ENCODE data around the gene KRT81. TPM values are rescaled to one million over a fixed set of nuclear protein-coding genes. Genes with fewer than 3 reads are reported as not detected.
"Not testable (repeated sequence)": the region's sequence is repeated elsewhere in the genome, so short reads cannot be mapped to it uniquely, and the experiment has no call there.

The KRT81 gene
- total and polyA plus RNA-seq, 2 experiments from 2014 or later: 0.11 to 0.34 TPM

DNA sequence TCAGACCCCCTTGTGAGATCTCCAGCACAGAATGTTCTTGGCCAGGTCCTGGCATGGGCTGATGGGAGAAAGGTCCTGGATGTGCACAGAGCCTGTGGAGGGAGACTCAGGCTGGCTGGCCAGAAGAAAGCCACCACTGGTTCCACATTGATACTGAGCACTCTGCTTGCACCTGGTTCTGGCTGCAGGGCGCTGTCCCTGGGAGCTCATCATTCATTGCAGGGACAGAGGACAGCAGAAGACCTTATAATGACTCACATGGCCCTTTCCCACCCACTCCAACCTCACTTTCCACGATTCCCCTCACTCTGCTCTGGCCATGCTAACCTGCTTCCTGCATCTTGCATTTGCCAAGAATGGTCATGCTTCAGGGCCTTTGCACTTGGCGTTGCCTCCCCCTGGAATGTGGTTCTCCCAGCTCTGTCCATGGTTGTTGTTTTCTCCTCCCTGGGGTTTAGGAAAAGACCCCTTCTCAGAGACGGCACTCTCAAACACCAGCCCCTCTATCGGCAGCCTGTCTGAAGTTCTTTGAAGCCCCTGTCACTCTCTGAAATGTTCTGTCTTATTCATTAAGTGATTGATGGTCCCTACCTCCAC lies 48.0 kb downstream of the KRT81 start:
- H3K9ac ChIP-seq: peak overlapping the region; percentile 40; the same call in 1 of the 2 replicates
- H3K4me3 ChIP-seq: no peak overlapping the region
- no peak for TF ChIP-seq EZH2phosphoT487 (IDR thresholded peaks at IDR 0.05; ENCODE audit: insufficient read depth, low read depth)
- TF ChIP-seq EZH2 (IDR thresholded peaks at IDR 0.05; ENCODE audit: insufficient read depth, poor library complexity, severe bottlenecking): no peak
- H3K4me2 ChIP-seq (ENCODE audit: unreplicated experiment): peak overlapping the region; percentile 43
- no peaks in the 10 kb centered on the region for H4K20me1 ChIP-seq (ENCODE audit: insufficient read depth)
- peak; percentile 27 for DNase-seq
- 62 to 66% methylated on average over 5 of the region's 5 CpGs for WGBS, 2 experiments (ENCODE audit: low coverage in 1 of 2, low lambda C conversion rate in 2 of 2, missing lambda C conversion rate in 2 of 2)
- no peaks in the 10 kb centered on the region for H3K36me3 ChIP-seq (ENCODE audit: low read depth)
- H3K27me3 ChIP-seq (replicated peaks; ENCODE audit: insufficient read depth): no peaks in the 10 kb centered on the region
- H2AFZ ChIP-seq: no peak overlapping the region
- peaks cover 20% of the 10 kb centered on the region for H3K4me1 ChIP-seq (ENCODE audit: insufficient read depth)
- peak overlapping the region; percentile 72 for H3K27ac ChIP-seq
- H3K79me2 ChIP-seq (ENCODE audit: insufficient read depth): no peaks in the 10 kb centered on the region
- in situ Hi-C loops (cut with MboI): no loop called here
- H3K9me3 ChIP-seq (ENCODE audit: low read depth): no peaks in the 10 kb centered on the region
- H3F3A ChIP-seq (ENCODE audit: insufficient read depth): no peaks in the 10 kb centered on the region
- H3K9me2 ChIP-seq (ENCODE audit: insufficient read depth): no peaks in the 10 kb centered on the region

DNA sequence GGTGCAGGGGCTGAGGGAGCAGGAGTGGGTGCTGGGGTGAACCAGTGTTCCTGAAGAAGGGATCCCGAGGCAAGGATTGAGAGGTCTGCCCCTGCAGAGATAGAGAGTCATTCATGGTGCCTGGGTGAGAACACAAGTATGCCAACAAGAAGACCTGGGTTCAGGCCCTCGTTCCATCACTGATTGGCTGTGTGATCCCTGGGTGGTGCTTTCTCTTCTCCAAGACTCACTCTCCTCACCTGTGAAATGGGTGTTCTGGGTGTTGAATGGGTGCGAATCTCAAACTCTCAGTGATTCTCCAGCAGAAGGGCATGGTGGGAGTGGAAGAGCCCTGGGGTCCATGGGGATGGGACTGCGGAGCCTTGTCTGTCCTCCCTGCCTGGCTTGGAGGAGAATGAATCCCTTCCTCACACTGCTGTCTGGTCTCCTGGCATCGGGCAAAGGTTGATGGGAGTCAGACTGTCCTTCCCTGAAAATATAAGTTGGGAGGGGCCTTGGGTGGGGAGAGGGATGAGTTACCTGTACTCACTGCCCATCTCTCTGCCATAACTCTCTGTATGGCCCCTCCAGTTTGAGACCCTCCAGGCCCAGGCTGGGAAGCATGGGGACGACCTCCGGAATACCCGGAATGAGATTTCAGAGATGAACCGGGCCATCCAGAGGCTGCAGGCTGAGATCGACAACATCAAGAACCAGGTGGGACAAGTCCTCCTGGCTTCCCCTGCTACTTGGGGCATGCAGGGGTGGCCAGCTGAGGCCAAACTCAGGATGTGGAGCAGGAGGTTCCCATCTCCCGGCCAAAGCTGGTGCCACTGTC lies 48.7 kb downstream of the KRT81 start:
- Histone ChIP-seq H3F3A (ENCODE audit: insufficient read depth) (no peaks in the 10 kb centered on the region), H3K9me2 (ENCODE audit: insufficient read depth) (no peaks in the 10 kb centered on the region), H3K9me3 (ENCODE audit: low read depth) (no peaks in the 10 kb centered on the region), H3K79me2 (ENCODE audit: insufficient read depth) (no peaks in the 10 kb centered on the region), H3K27ac (no peak overlapping the region), H3K9ac (no peak overlapping the region), H3K27me3 (replicated peaks; ENCODE audit: insufficient read depth) (no peaks in the 10 kb centered on the region), H3K4me2 (ENCODE audit: unreplicated experiment) (no peak overlapping the region), H3K4me1 (ENCODE audit: insufficient read depth) (peaks cover 20% of the 10 kb centered on the region), H3K36me3 (ENCODE audit: low read depth) (no peaks in the 10 kb centered on the region), H3K4me3 (no peak overlapping the region), H2AFZ (no peak overlapping the region), H4K20me1 (ENCODE audit: insufficient read depth) (no peaks in the 10 kb centered on the region)
- no peak for DNase-seq
- TF ChIP-seq EZH2phosphoT487 (IDR thresholded peaks at IDR 0.05; ENCODE audit: insufficient read depth, low read depth): no peak
- no peak for TF ChIP-seq EZH2 (IDR thresholded peaks at IDR 0.05; ENCODE audit: insufficient read depth, poor library complexity, severe bottlenecking)
- 98 to 99% methylated on average over 10 to 11 of the region's 11 CpGs for WGBS, 2 experiments (ENCODE audit: low coverage in 1 of 2, low lambda C conversion rate in 2 of 2, missing lambda C conversion rate in 2 of 2)
- in situ Hi-C loops (cut with MboI): no loop called here

DNA sequence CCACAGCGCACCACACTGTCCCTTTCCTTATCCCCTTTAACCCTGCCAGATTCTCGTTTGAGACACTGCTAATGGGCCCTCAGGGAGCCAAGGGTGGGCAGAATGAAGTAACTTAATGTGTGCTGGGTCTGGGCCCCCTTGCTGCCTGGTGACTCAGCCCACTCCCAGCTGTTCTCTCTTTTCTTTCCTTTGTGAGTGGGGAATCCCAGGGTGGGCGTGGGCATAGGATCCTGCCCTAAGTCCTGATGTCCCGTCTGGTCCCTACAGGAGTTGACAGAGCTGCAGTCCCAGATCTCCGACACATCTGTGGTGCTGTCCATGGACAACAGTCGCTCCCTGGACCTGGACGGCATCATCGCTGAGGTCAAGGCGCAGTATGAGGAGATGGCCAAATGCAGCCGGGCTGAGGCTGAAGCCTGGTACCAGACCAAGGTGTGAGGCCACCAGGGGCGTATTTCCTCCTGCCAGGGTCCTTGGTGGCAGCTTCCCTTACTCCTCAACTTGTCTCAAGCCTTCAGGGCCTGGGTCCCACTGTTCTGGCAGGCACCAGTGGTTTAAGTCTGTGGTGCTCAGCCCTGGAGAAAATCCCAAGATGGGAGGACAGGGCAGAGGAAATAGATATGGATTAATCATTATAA lies 50.0 kb downstream of the KRT81 start:
- no peaks in the 10 kb centered on the region for H3K9me3 ChIP-seq (ENCODE audit: low read depth)
- peaks cover 15% of the 10 kb centered on the region for H3K4me1 ChIP-seq (ENCODE audit: insufficient read depth)
- in situ Hi-C loops (cut with MboI): no loop called here
- no peak overlapping the region for H3K4me3 ChIP-seq
- H3K27me3 ChIP-seq (replicated peaks; ENCODE audit: insufficient read depth): no peaks in the 10 kb centered on the region
- no peaks in the 10 kb centered on the region for H4K20me1 ChIP-seq (ENCODE audit: insufficient read depth)
- no peak overlapping the region for H3K9ac ChIP-seq
- DNase-seq: no peak
- no peaks in the 10 kb centered on the region for H3F3A ChIP-seq (ENCODE audit: insufficient read depth)
- H3K79me2 ChIP-seq (ENCODE audit: insufficient read depth): no peaks in the 10 kb centered on the region
- H3K36me3 ChIP-seq (ENCODE audit: low read depth): no peaks in the 10 kb centered on the region
- H3K4me2 ChIP-seq (ENCODE audit: unreplicated experiment): no peak overlapping the region
- H3K9me2 ChIP-seq (ENCODE audit: insufficient read depth): no peaks in the 10 kb centered on the region
- TF ChIP-seq EZH2 (IDR thresholded peaks at IDR 0.05; ENCODE audit: insufficient read depth, poor library complexity, severe bottlenecking) (no peak), EZH2phosphoT487 (IDR thresholded peaks at IDR 0.05; ENCODE audit: insufficient read depth, low read depth) (no peak)
- H2AFZ ChIP-seq: no peak overlapping the region
- WGBS, 2 experiments (ENCODE audit: low coverage in 1 of 2, low lambda C conversion rate in 2 of 2, missing lambda C conversion rate in 2 of 2): 65 to 78% methylated on average over 6 to 11 of the region's 11 CpGs
- no peak overlapping the region for H3K27ac ChIP-seq

DNA sequence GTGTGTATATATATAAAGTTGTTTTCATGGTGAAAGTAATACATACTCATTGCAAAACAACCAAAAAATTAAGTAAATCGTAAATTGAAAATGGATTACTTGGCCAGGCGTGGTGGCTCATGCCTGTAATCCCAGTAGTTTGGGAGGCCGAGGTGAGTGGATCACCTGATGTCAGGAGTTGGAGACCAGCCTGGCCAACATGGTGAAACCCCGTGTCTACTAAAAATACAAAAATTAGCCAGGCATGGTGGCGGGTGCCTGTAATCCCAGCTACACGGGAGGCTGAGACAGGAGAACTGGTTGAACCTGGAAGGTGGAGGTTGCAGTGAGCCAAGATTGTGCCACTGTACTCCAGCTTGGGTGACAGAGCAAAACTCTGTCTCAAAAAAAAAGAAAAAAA lies 51.1 kb downstream of the KRT81 start:
- H3K4me1 ChIP-seq (ENCODE audit: insufficient read depth): peaks cover 21% of the 10 kb centered on the region
- H3F3A ChIP-seq (ENCODE audit: insufficient read depth); H3K4me2 ChIP-seq (ENCODE audit: unreplicated experiment); H3K79me2 ChIP-seq (ENCODE audit: insufficient read depth); in situ Hi-C loops (cut with MboI); DNase-seq; H2AFZ ChIP-seq; H3K9ac ChIP-seq; H4K20me1 ChIP-seq (ENCODE audit: insufficient read depth); H3K27ac ChIP-seq; H3K27me3 ChIP-seq (replicated peaks; ENCODE audit: insufficient read depth); H3K4me3 ChIP-seq; H3K9me2 ChIP-seq (ENCODE audit: insufficient read depth); H3K9me3 ChIP-seq (ENCODE audit: low read depth); H3K36me3 ChIP-seq (ENCODE audit: low read depth): not testable (repeated sequence)
- 95% methylated on average over 6 of the region's 6 CpGs for WGBS, 2 experiments (ENCODE audit: low coverage in 1 of 2, low lambda C conversion rate in 2 of 2, missing lambda C conversion rate in 2 of 2)
